Endodermal cell (in vitro differentiated cells): ENCODE results near the gene ZNF385D. TPM values are rescaled to one million over a fixed set of nuclear protein-coding genes. Genes with fewer than 3 reads are reported as not detected.

Source experiments
- DNase-seq: peaks from one replicate; pipeline ENCODE4 v3.0.0-alpha.2; 2017
- H3K27ac ChIP-seq: 2 replicates; pipeline ENCODE4 v1.5.1; 2013; ENCODE audit warnings: mild to moderate bottlenecking, low read depth, low read length, moderate library complexity
- H3K27me3 ChIP-seq: 2 replicates; pipeline ENCODE4 v1.6.1; 2013; ENCODE audit warnings: mild to moderate bottlenecking, low read length, moderate library complexity; ENCODE audit not compliant: insufficient read depth, control insufficient read depth, poor library complexity, severe bottlenecking
- H3K36me3 ChIP-seq: 2 replicates; pipeline ENCODE4 v1.7.0; 2013; ENCODE audit warnings: mild to moderate bottlenecking, low read length, moderate library complexity; ENCODE audit not compliant: control insufficient read depth, insufficient read depth
- H3K4me1 ChIP-seq: one replicate; pipeline ENCODE4 v1.7.0; 2013; ENCODE audit warnings: low read length; ENCODE audit not compliant: control insufficient read depth, insufficient read depth
- H3K4me3 ChIP-seq: 2 replicates; pipeline ENCODE4 v1.5.1; 2013; ENCODE audit warnings: mild to moderate bottlenecking, low read length, moderate library complexity
- H3K9ac ChIP-seq: 2 replicates; pipeline ENCODE4 v1.6.1; 2013; ENCODE audit warnings: mild to moderate bottlenecking, low read length, moderate library complexity; ENCODE audit not compliant: poor library complexity, severe bottlenecking; ENCODE audit errors: extremely low read depth
- H3K9me3 ChIP-seq: 2 replicates; pipeline ENCODE4 v1.6.1; 2013; ENCODE audit warnings: mild to moderate bottlenecking, low read length, moderate library complexity; ENCODE audit not compliant: control insufficient read depth
- H3K27ac Mint-ChIP-seq: 2 replicates; pipeline ENCODE4 v1.8.0; 2020; ENCODE audit warnings: mixed read lengths
- H3K27me3 Mint-ChIP-seq: 2 replicates; pipeline ENCODE4 v1.8.0; 2021; ENCODE audit warnings: mild to moderate bottlenecking, mixed read lengths; ENCODE audit not compliant: insufficient read depth
- H3K36me3 Mint-ChIP-seq: 2 replicates; pipeline ENCODE4 v1.8.0; 2020; ENCODE audit warnings: low read depth, mixed read lengths
- H3K4me1 Mint-ChIP-seq: 2 replicates; pipeline ENCODE4 v1.8.0; 2020; ENCODE audit warnings: mixed read lengths
- H3K4me3 Mint-ChIP-seq: 2 replicates; pipeline ENCODE4 v1.8.0; 2020; ENCODE audit warnings: mild to moderate bottlenecking, moderate library complexity, mixed read lengths
- H3K9me3 Mint-ChIP-seq: 2 replicates; pipeline ENCODE4 v1.8.0; 2020; ENCODE audit warnings: mild to moderate bottlenecking, mixed read lengths
- WGBS, 2 experiments: methylation state at CpG; one replicate each; pipeline versions ENCODE4 v1.1.5 to v1.1.7; 2013; ENCODE audit warnings: missing lambda C conversion rate in 2 of 2, mixed read lengths in 1 of 2; ENCODE audit not compliant: insufficient coverage in 1 of 2, insufficient read length in 1 of 2; 5-methylcytosine and 5-hydroxymethylcytosine counted together
- total RNA-seq, 2 donors: library from RNA; stranded (reverse); fragmentation: NEBNext Ultra II Directional in 1 of 2; extraction: Animal tissue kit (Norgen Biotek cat#: 25700) in 1 of 2; gene quantifications; 2 replicates in 1 of 2; 3 replicates in 1 of 2; pipeline ENCODE4 v1.2.1, GENCODE V29; 2021
- TF ChIP-seq, protein P1 (sequence below): fragments of 200-600 bp; sonication (generic); conservative IDR thresholded peaks from 2 replicates; pipeline ENCODE4 v1.5.0; 2021; ENCODE audit warnings: antibody characterized with exemption, mild to moderate bottlenecking

The ZNF385D gene
- total RNA-seq, 2 donors from 2014 or later: 1.1 to 3.7 TPM

- peaks cover 2% of the 10 kb centered on the region for H3K4me1 ChIP-seq
Observed at GRCh38 chr3:21670386-21670785, 80.6 kb downstream of the ZNF385D start.

DNA sequence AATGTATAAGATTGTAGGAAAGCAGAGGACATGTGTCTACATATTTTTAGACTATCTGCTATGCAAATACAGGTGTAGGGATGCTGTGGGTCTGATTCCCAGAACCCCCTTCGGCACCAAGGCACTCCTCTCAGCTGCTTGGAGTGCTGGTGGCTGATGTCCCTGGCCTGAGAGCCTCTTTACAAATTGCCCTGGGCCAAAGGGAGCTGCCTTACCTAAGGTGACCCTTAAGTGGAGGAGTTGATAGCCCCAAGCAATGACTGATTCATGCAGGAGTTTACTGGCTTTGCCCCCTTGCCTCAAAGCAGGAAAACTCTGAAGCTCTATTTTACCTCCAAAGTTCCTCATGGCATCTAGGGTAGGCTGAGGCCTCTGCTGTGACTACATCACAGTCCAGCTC is 83.0 kb downstream of the ZNF385D start:
- Mint-ChIP-seq H3K9me3 (no peaks in the 10 kb centered on the region), H3K4me1 (peaks cover 18% of the 10 kb centered on the region), H3K36me3 (no peaks in the 10 kb centered on the region)

More at GRCh38 chr3:21670386-21670785, 80.6 kb downstream of the ZNF385D start:
- no peaks in the 10 kb centered on the region for H3K9me3 ChIP-seq
- Mint-ChIP-seq H3K36me3 (no peaks in the 10 kb centered on the region), H3K27ac (no peak overlapping the region), H3K9me3 (no peaks in the 10 kb centered on the region), H3K4me1 (peaks cover 15% of the 10 kb centered on the region), H3K4me3 (no peak overlapping the region), H3K27me3 (no peaks in the 10 kb centered on the region)
- H3K27ac ChIP-seq: no peak overlapping the region
- DNase-seq: no peak
- no peaks in the 10 kb centered on the region for H3K36me3 ChIP-seq
- TF ChIP-seq, protein P1, sequence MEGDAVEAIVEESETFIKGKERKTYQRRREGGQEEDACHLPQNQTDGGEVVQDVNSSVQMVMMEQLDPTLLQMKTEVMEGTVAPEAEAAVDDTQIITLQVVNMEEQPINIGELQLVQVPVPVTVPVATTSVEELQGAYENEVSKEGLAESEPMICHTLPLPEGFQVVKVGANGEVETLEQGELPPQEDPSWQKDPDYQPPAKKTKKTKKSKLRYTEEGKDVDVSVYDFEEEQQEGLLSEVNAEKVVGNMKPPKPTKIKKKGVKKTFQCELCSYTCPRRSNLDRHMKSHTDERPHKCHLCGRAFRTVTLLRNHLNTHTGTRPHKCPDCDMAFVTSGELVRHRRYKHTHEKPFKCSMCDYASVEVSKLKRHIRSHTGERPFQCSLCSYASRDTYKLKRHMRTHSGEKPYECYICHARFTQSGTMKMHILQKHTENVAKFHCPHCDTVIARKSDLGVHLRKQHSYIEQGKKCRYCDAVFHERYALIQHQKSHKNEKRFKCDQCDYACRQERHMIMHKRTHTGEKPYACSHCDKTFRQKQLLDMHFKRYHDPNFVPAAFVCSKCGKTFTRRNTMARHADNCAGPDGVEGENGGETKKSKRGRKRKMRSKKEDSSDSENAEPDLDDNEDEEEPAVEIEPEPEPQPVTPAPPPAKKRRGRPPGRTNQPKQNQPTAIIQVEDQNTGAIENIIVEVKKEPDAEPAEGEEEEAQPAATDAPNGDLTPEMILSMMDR: no peak
- no peak overlapping the region for H3K4me3 ChIP-seq
- H3K27me3 ChIP-seq: no peaks in the 10 kb centered on the region
- WGBS, 2 experiments: 93% methylated on average over 2 of the region's 6 CpGs; no CpG with 5 or more reads in 1 of the 2 experiments
- H3K9ac ChIP-seq: no peak overlapping the region

GRCh38 chr3:21665444-21666100 is 85.4 kb downstream of the ZNF385D start:
- peaks cover 2% of the 10 kb centered on the region for H3K4me1 ChIP-seq
- no peak overlapping the region for H3K4me3 ChIP-seq
- no peaks in the 10 kb centered on the region for H3K9me3 Mint-ChIP-seq
- H3K27me3 ChIP-seq: no peaks in the 10 kb centered on the region
- TF ChIP-seq, protein P1: no peak
- H3K27ac Mint-ChIP-seq: no peak overlapping the region
- WGBS, 2 experiments: 55 to 59% methylated on average over 3 to 6 of the region's 6 CpGs
- H3K36me3 Mint-ChIP-seq: no peaks in the 10 kb centered on the region
- H3K9me3 ChIP-seq: no peaks in the 10 kb centered on the region
- H3K27ac ChIP-seq: no peak overlapping the region
- H3K36me3 ChIP-seq: no peaks in the 10 kb centered on the region
- H3K4me3 Mint-ChIP-seq: no peak overlapping the region
- H3K4me1 Mint-ChIP-seq: peaks cover 12% of the 10 kb centered on the region
- peak; percentile 76 for DNase-seq
- H3K27me3 Mint-ChIP-seq: no peaks in the 10 kb centered on the region
- no peak overlapping the region for H3K9ac ChIP-seq

More for the DNA sequence above, 83.0 kb downstream of the ZNF385D start:
- no peak overlapping the region for H3K27ac Mint-ChIP-seq
- Histone ChIP-seq H3K27ac (no peak overlapping the region), H3K27me3 (no peaks in the 10 kb centered on the region), H3K36me3 (no peaks in the 10 kb centered on the region), H3K4me3 (no peak overlapping the region), H3K9me3 (no peaks in the 10 kb centered on the region), H3K4me1 (peaks cover 2% of the 10 kb centered on the region), H3K9ac (no peak overlapping the region)
- no peaks in the 10 kb centered on the region for H3K27me3 Mint-ChIP-seq
- TF ChIP-seq, protein P1: no peak
- DNase-seq: no peak
- WGBS, 2 experiments: 97% methylated on average over 1 of the region's 1 CpG; no CpG with 5 or more reads in 1 of the 2 experiments
- H3K4me3 Mint-ChIP-seq: no peak overlapping the region
